Fibroblast of peridontal ligament (primary cell): ENCODE measurements around the gene BMP2.

Experiments
- DNase-seq: peaks from one replicate; pipeline ENCODE4 v3.0.0-alpha.2; 2010; ENCODE audit errors: extremely low read depth

The BMP2 gene

DNA sequence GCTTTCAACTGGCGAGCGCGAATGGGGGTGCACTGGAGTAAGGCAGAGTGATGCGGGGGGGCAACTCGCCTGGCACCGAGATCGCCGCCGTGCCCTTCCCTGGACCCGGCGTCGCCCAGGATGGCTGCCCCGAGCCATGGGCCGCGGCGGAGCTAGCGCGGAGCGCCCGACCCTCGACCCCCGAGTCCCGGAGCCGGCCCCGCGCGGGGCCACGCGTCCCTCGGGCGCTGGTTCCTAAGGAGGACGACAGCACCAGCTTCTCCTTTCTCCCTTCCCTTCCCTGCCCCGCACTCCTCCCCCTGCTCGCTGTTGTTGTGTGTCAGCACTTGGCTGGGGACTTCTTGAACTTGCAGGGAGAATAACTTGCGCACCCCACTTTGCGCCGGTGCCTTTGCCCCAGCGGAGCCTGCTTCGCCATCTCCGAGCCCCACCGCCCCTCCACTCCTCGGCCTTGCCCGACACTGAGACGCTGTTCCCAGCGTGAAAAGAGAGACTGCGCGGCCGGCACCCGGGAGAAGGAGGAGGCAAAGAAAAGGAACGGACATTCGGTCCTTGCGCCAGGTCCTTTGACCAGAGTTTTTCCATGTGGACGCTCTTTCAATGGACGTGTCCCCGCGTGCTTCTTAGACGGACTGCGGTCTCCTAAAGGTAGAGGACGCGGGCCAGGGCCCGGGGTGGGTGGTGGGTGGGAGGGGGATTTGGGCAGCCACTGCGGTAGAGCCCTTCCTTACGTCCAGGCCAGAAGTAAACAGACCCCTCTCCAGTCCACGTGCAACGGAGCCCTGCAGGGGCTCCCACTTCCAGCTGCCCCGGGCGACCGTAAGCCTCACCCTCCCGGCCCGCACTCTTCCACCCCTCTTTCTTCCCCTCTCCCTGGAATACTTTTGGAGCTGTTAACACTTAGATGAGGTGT is 998 bp downstream of the BMP2 start:
- peak; percentile 27 for DNase-seq

DNA sequence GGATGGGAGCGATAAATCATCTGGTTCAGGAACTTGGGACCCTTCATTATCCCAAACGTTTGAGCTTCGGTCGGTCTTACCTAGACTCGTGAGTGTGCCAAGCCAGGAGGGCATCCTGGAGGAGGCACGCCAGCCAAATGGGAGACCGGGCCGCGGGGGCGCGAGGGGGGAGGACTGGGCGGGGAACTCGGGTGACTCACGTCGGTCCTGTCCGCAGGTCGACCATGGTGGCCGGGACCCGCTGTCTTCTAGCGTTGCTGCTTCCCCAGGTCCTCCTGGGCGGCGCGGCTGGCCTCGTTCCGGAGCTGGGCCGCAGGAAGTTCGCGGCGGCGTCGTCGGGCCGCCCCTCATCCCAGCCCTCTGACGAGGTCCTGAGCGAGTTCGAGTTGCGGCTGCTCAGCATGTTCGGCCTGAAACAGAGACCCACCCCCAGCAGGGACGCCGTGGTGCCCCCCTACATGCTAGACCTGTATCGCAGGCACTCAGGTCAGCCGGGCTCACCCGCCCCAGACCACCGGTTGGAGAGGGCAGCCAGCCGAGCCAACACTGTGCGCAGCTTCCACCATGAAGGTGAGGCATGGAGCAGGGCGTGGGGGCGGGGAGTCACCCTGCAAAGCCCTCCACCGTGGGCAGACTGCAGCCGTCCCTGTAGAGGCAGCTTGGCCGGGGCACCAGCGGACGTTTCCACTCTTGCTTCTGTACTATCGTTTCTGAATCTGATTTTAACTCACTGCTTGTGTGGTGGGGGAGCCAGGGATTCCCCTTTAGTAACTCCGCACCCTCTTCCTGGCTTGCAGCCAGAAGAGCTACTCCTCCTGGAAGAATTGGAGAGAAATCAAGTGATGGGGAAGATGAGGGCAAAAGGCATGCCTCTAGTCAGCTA is 2.7 kb downstream of the BMP2 start:
- DNase-seq = peak; percentile 40

DNA sequence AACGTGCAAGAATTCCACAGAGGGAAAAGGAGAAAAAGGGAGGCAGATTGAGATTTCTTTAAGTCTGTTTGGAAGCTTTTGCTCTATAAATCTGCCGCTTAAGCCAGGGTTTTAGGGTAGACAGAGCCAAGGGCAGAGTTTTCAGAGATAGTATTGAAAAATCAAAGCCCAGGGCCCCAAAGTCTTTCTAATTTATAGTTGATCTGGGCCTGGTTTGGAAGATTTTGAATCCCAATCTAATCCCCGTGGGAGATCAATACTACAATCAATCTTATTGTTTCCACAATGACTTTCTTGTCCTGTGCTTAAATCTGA is 3.3 kb downstream of the BMP2 start:
- DNase-seq = no peak

DNA sequence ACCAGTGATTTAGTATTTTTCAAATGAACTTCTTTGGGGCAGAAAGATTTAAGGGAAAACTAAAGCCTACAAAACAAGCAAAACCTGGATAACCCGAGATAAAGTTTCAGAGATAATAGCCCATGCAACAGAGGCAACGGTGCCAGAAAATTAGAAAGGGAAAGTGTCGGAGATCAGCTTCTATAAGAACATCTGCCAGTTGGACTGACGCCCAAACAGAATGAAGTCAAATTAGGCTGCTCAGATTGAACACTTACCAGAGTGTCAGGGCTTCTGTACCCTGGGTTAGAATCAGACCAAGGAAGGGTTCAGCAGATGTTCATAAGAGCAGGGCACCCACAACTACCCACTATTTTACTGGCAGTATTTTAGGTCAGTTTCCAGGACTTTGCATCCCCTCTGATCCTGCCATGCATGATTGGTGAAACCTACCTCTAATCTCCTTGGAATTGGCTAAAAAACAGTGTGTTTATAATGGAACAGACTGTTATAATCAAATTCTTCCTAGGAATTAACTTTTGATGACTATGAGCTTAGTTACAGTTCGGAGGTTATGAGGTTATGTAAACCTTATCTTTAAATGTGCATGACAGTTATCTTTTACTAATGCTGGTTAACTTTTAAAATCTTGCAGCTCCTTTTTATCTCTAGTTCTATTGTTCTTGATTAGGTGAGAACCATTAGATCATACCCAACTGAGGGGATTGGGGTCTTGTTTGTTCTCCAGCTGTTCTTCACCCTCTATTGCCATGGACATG is 13.1 kb downstream of the BMP2 start:
- no peak for DNase-seq

DNA sequence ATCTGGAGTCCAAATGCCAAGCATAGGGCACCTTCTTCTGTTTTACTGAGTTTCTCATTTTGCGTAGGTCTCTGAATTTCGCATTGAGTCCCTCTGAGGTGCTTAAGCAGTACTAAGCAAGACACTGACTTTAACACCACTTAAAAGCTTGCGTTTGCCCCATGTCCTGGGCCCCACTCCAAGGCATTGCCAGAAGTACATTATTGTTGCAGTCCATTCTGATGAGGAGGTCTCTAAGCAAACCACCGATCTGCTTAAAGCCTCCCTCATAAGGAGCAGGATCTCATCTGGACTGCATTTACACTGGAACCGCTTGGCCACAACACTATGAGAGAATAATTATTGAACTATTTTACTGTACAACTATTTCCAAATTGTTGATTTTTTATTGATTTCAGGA is 16.3 kb downstream of the BMP2 start:
- DNase-seq = peak; percentile 67

DNA sequence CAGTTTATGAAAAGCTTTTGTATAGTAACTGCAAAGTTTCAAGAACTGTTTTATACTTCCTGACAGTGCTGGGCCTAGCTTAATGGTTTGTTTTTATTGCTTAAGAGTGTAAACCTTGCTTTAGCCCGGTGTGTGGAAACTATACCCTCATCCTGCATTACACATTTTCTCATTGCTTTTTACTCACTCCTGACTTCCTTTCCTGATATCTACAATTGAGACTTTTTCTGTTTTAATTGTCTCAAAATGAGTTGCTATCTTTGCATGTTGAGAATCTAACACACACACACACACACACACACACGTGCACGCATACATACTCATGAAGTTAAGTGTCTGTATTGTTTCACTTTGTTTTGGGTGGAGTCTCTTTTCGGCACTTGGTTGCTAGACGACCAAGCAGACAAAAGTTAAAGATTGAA is 16.7 kb downstream of the BMP2 start:
- DNase-seq = no peak

DNA sequence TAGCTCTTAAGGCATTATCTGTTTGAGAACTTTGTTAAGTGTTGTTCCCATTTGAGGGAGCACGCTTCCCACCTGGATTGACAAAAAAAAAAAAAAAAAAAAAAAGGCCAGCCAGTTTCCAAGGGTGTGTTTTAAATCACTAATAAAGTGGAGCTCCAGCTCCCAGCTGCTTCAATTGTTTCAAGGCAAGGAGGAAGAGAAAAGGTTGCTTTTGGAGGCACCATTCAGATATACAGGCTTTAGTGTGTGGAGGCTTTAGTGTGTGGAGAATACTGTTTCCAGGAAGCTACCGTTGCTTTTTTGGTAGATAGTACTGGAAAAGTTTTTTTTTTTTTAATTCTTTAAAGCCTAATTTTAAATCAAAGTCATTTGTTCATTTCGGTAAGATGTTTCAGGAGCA is 17.3 kb downstream of the BMP2 start:
- no peak for DNase-seq

DNA sequence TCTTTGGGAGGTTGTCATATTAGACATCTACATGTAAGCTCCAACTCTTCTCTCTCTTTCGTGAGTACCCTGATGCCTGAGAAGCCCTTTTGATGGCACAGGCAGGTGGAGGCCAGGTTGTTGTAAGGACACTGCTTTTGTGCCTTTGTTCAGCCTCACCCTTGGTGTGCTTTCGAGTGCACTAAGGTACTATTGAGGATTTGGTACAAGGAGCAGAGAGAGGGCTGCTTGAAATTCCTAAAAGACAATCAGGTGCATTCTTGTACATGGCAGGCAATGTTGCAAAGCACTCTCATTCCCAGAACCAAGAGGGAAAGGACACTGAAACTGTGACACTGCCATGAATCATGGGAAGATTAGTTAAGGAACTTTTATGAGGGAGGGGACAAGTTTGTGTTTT is 19.1 kb downstream of the BMP2 start:
- no peak for DNase-seq

DNA sequence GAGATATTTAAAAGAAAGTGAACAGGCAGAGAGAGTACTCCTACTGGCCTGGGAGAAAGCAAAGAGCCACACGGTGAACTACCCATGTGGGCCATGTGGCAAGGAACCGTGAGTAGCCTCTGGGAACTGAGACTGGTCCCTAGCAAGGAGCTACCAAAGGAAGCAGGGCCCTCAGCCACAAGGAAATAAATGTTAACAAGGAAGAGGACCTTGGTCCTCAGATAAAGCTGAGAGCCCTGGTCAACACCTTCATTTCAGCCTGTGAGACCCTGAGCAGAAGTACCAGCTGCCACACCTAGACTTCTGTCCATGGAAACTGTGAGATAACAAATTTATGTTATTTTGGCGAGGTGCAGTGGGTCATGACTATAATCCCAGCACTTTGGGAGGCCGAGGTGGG is 25.3 kb downstream of the BMP2 start:
- DNase-seq = no peak

DNA sequence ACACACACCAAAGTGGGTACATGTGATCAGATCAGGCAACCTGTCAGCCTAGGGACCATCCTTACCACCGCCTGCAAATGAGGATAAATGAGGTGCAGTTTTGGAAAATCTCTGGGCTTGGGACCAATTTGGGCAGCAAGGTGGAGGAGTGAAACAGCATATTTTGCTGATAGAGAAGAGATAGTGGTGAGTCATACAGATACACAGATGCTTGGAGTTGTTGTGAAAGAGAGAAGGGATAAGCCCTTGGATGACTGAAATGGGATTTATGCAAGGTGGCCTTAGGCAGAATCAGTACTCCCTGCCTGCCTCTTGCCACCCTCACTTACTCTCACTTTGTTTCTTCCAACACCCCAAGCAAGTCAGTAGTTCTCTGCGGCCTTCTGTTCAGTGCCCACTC is 34.7 kb downstream of the BMP2 start:
- DNase-seq = no peak

DNA sequence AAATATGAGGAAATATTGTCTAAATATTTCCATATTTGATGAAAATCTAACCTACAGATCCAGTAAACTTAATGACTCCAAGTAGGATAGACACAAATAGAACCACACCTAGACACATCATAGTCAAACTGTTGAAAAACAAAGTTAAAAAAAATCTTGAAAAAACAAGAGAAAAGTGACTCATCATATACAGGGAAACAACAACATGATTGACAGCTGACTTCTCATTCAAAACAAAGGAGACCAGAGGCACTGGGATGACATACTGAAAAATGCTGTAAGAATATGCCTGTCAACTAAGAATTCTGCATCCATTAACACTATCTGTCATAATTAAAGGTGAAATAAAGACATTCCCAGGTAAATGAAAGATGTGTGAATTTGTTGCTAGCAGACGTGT is 38.8 kb downstream of the BMP2 start:
- no peak for DNase-seq

DNA sequence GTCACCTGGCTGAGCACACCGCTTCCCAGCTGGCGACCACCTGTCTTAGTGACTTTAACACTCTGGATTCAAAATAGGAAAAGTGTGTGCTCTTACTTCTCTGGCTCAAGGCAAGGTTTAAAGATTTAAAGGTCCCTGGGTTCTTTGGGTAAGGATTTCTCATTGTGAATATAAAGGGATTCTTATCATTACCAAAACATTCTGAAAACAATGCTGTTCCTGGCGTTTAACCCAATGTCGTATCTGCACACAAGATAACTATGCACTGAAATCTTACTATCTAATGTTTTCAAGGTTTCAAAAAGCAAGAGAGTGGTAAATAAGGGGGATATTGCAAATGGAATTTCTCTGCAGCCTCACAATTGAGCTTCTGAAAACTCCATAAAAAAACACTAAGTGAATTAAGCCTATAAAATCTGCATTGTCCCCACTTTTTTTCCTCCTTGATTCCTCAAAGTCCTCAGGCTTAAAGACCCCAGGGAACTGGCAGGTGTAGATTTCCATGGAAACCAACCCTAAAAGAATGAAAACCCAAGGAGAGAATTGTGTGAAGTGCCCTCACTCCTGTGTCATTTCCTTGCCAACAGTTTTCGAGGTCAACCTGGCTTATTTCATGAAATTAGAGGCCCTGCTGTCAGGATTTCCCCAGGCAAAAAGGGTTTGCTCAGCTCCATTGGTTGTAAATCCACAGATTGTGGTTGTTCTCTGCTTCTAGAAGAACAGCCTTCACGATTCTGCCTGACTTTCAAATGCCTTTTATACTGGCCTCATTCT is 44.0 kb downstream of the BMP2 start:
- DNase-seq = no peak

DNA sequence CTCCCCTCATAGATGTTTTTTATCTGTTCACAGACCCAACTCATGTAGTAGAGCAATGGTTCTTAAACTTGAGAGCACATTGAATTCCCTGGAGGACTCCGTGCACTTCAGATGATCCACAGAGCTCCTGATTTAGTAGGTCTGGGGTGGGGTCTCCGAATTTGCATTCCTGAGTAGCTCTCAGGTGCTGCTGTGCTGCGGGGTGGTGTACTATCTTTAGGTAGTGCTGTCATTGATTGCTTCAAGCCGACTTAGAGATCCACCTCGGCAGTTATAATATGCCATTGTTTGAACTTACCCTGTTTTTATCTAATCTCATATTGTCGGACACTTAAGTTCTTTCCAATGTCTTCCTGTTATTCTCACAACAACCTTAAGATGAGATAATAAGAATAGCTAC is 45.0 kb downstream of the BMP2 start:
- no peak for DNase-seq

DNA sequence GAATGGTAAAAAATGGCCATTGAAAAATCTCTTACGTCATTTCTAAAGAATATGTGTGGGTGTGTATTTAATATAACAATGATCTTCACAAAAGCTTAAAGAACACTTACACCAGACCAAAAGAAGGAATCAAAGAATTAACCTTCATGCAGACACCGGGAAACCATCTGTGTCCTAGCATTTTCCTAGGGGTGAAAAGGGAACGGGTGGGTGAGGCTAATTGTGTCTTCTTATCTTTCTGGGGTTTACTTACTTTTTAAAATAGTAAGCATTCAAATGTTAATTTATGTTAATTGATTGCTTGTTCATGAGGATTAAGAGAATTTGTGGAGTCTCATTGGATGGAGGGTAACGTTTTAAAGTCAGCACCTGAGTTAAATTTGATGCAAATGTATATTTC is 47.5 kb downstream of the BMP2 start:
- DNase-seq = no peak

DNA sequence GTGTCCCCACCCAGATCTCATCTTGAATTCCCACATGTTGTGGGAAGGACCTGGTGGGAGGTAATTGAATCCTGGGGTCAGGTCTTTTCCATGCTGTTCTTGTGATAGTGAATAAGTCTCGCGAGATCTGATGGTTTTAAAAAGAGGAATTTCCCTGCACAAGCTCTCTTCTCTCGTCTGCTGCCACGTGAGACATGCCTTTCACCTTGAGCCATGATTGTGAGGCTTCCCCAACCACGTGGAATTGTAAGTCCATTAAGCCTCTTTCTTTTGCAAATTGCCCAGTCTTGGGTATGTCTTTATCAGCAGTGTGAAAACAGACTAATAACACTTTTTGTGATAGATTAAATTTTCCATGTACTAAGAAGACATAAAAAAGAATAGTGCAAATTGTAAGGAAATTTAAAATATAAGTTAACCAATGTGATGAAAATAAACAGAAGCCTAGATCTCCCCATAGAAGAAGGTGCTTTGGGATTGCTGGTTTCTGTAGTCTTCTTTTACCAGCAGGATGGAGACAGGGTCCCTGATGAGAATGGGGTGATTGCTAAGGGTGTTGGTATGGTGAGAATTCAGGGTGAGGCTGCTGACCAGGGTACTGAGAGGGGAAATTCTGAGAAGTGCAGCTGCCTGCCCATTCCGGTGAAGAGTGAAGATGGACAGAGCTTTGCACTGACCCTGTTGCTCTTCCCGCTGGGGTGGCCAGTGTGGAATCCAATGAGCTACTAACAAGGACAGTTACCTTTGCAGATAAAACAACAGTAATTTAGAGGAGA is 50.7 kb downstream of the BMP2 start:
- no peak for DNase-seq

DNA sequence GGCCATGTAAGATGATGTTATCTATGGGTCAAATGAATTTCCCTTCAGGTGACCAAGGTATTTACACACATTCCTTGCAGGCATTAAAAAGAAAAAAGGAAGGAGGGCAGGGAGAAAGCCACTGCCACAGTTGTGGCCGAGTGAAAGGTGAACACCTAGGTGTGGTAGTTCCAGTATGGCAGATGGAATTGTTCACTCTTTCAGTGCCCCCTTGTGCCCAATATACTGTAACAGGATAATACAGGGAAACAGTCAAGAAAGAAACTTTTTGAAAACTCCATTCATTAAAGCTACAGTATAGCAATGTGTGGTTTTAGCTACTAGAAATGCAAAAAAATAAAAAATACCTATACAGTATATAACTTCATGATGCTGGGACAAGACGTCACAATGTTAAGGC is 52.1 kb downstream of the BMP2 start:
- peak; percentile 2 for DNase-seq

DNA sequence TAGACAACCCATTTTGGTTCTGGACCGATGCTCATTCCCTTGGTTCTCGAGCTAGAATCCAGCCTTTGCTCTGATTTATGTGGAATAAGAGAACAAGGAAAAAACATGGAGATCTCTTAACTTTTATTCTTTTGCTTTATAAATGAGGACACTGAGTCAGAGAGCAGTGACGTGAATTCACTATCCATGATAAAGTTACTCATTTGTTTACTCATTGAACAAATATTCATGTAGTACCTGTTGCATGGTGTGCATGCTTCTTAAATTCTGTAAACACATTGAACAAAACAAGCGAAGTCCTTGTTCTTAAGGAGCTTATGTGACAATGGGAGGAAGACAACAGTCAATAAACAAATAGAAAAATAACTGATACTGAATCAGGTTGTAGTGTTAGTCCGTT is 56.9 kb downstream of the BMP2 start:
- DNase-seq = no peak

DNA sequence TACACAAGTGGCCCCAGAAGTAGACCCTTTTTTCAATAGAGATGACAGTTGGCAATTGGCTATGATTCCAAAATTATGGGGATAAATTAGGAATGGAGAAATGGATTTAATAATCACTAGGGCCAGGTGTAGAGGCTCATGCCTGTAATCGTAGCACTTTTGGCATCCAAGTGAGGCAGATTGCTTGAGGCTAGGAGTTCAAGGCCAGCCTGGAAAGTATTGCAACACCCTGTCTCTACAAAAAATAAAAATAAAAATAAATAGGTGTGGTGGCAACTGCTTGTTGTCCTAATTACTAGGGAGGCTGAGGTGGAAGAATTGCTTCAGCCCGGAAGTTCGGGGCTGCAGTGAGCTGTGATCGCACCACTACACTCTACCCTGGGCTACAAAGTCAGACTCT is 60.0 kb downstream of the BMP2 start:
- no peak for DNase-seq

DNA sequence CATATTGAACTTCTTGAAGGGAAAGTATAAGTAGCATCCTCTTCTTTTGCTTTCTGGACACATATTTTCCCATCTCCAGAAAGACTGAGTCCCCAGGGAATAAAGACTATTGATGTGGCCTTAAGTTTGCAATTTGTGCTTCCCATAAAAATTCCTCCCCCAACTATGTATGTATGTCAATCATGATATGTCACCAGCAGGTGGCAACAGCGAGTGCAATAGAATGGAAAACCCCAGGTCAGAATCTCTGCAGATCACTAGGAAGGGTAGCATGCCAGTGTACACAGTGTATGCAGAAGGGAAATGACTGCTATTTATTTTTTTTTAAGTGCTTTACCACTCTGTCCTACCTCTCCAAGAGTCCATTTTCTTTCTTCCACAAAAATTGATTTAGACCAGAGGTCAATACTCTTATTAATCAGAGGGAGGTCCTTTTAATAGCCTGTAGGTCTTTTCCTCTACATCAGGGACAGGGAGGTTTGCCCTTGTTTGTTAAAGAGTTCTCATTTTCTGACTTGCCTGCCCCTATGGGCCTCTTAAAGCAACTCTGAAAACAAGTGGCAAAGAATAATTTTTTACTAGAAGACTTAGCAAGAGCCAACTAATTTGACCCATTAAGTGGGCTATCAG is 61.4 kb downstream of the BMP2 start:
- DNase-seq = peak; percentile 71

DNA sequence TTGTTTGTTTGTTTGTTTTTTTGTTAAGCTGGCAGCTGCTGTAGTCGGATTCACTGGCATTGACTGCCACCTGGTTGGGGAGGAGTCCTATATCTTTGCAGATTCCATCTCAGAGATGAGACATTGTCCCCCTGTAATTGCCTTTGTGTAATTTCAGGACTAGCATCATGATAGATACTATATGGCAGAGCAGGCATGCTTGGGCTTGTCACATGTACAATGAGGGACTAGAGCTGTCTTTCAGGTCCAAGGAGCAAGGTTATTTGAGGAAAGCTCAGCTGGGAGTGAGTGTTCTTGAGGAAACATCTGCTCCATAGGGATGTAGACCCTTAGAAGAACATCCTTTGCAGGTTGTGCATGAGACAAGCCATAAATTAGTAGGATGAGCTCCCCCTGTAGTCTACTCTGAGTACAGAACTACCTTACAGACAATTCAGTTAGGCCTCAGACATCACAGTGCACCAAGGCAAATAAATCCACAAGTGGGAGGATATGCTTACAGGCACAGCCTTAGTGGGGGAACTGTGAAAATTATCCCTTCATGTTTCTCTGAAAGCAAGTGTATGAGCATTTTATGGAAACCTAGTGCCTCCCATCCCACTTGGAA is 62.1 kb downstream of the BMP2 start:
- peak; percentile 4 for DNase-seq
